IPS-18a (cell line): ENCODE measurements around the gene LCAT.

Experiments used
- H3K27ac ChIP-seq: one replicate; pipeline ENCODE4 v1.5.1; 2013; ENCODE audit warnings: low read length
- H3K27me3 ChIP-seq: one replicate; pipeline ENCODE4 v1.6.1; 2013; ENCODE audit warnings: mild to moderate bottlenecking, low read length; ENCODE audit not compliant: control insufficient read depth, insufficient read depth
- H3K36me3 ChIP-seq: one replicate; pipeline ENCODE4 v1.6.1; 2013; ENCODE audit warnings: low read depth, low read length; ENCODE audit not compliant: control insufficient read depth
- H3K4me1 ChIP-seq: one replicate; pipeline ENCODE4 v1.6.1; 2013; ENCODE audit warnings: low read depth, low read length; ENCODE audit not compliant: control insufficient read depth
- H3K4me3 ChIP-seq: one replicate; pipeline ENCODE4 v1.5.1; 2013; ENCODE audit warnings: low read length
- H3K9ac ChIP-seq: one replicate; pipeline ENCODE4 v1.6.1; 2013; ENCODE audit warnings: mild to moderate bottlenecking, low read length, moderate library complexity
- H3K9me3 ChIP-seq: one replicate; pipeline ENCODE4 v1.6.1; 2013; ENCODE audit warnings: low read depth, low read length; ENCODE audit not compliant: control insufficient read depth

Gene LCAT

GRCh38 chr16:67953641-67954375 lies 9.9 kb upstream of the LCAT start:
- Histone ChIP-seq H3K36me3 (peaks cover 32% of the 10 kb centered on the region), H3K27ac (no peak overlapping the region), H3K9ac (no peak overlapping the region), H3K4me3 (no peak overlapping the region), H3K9me3 (no peaks in the 10 kb centered on the region), H3K4me1 (no peaks in the 10 kb centered on the region), H3K27me3 (no peaks in the 10 kb centered on the region)

GRCh38 chr16:67951485-67951884 lies 7.6 kb upstream of the LCAT start:
- Histone ChIP-seq H3K9ac (no peak overlapping the region), H3K27ac (no peak overlapping the region), H3K9me3 (no peaks in the 10 kb centered on the region), H3K36me3 (peaks cover 36% of the 10 kb centered on the region), H3K4me3 (no peak overlapping the region), H3K27me3 (no peaks in the 10 kb centered on the region), H3K4me1 (no peaks in the 10 kb centered on the region)

- Histone ChIP-seq H3K27me3 (no peaks in the 10 kb centered on the region), H3K4me3 (no peak overlapping the region), H3K9me3 (no peaks in the 10 kb centered on the region), H3K27ac (no peak overlapping the region), H3K9ac (no peak overlapping the region), H3K36me3 (peaks cover 45% of the 10 kb centered on the region), H3K4me1 (no peaks in the 10 kb centered on the region)
Measured at GRCh38 chr16:67950335-67950843, 6.5 kb upstream of the LCAT start.

GRCh38 chr16:67949645-67950044 lies 5.7 kb upstream of the LCAT start:
- no peak overlapping the region for H3K9ac ChIP-seq
- H3K9me3 ChIP-seq = no peaks in the 10 kb centered on the region
- H3K4me1 ChIP-seq = no peaks in the 10 kb centered on the region
- H3K27me3 ChIP-seq = no peaks in the 10 kb centered on the region
- no peak overlapping the region for H3K4me3 ChIP-seq
- no peak overlapping the region for H3K27ac ChIP-seq
- peaks cover 51% of the 10 kb centered on the region for H3K36me3 ChIP-seq

GRCh38 chr16:67948015-67948414 lies 4.1 kb upstream of the LCAT start:
- Histone ChIP-seq H3K4me3 (no peak overlapping the region), H3K27ac (no peak overlapping the region), H3K9me3 (no peaks in the 10 kb centered on the region), H3K27me3 (no peaks in the 10 kb centered on the region), H3K4me1 (no peaks in the 10 kb centered on the region), H3K9ac (no peak overlapping the region), H3K36me3 (peaks cover 43% of the 10 kb centered on the region)

- H3K36me3 ChIP-seq = peaks cover 47% of the 10 kb centered on the region
- H3K27me3 ChIP-seq = no peaks in the 10 kb centered on the region
- H3K9me3 ChIP-seq = no peaks in the 10 kb centered on the region
- H3K4me1 ChIP-seq = no peaks in the 10 kb centered on the region
- no peak overlapping the region for H3K4me3 ChIP-seq
- H3K27ac ChIP-seq = no peak overlapping the region
- no peak overlapping the region for H3K9ac ChIP-seq
Measured at GRCh38 chr16:67946966-67947558, 3.1 kb upstream of the LCAT start.

GRCh38 chr16:67946128-67946569 lies 2.2 kb upstream of the LCAT start:
- H3K27me3 ChIP-seq = no peaks in the 10 kb centered on the region
- no peaks in the 10 kb centered on the region for H3K4me1 ChIP-seq
- H3K4me3 ChIP-seq = no peak overlapping the region
- H3K9me3 ChIP-seq = no peaks in the 10 kb centered on the region
- H3K9ac ChIP-seq = no peak overlapping the region
- H3K27ac ChIP-seq = no peak overlapping the region
- peaks cover 42% of the 10 kb centered on the region for H3K36me3 ChIP-seq

GRCh38 chr16:67945392-67945933 lies 1.5 kb upstream of the LCAT start:
- Histone ChIP-seq H3K4me1 (no peaks in the 10 kb centered on the region), H3K4me3 (no peak overlapping the region), H3K27me3 (no peaks in the 10 kb centered on the region), H3K27ac (no peak overlapping the region), H3K9me3 (no peaks in the 10 kb centered on the region), H3K36me3 (peaks cover 35% of the 10 kb centered on the region), H3K9ac (no peak overlapping the region)

GRCh38 chr16:67944690-67945391 lies 921 bp upstream of the LCAT start:
- H3K9me3 ChIP-seq = no peaks in the 10 kb centered on the region
- no peaks in the 10 kb centered on the region for H3K4me1 ChIP-seq
- peaks cover 29% of the 10 kb centered on the region for H3K36me3 ChIP-seq
- H3K27me3 ChIP-seq = no peaks in the 10 kb centered on the region
- H3K9ac ChIP-seq = no peak overlapping the region
- no peak overlapping the region for H3K4me3 ChIP-seq
- H3K27ac ChIP-seq = no peak overlapping the region

GRCh38 chr16:67943256-67943618 lies 683 bp downstream of the LCAT start:
- Histone ChIP-seq H3K36me3 (peaks cover 29% of the 10 kb centered on the region), H3K27ac (no peak overlapping the region), H3K27me3 (no peaks in the 10 kb centered on the region), H3K9ac (no peak overlapping the region), H3K4me3 (no peak overlapping the region), H3K4me1 (no peaks in the 10 kb centered on the region), H3K9me3 (no peaks in the 10 kb centered on the region)

- Histone ChIP-seq H3K4me3 (no peak overlapping the region), H3K27me3 (no peaks in the 10 kb centered on the region), H3K36me3 (peaks cover 27% of the 10 kb centered on the region), H3K9ac (no peak overlapping the region), H3K27ac (no peak overlapping the region), H3K9me3 (no peaks in the 10 kb centered on the region), H3K4me1 (no peaks in the 10 kb centered on the region)
Measured at GRCh38 chr16:67942510-67943255, 1.2 kb downstream of the LCAT start.
